GM23248 (cell line): ENCODE measurements around the gene PI4KA. TPM values are rescaled to one million over a fixed set of nuclear protein-coding genes. Genes with fewer than 3 reads are reported as not detected.
"Not testable (repeated sequence)": the region's sequence is repeated elsewhere in the genome, so short reads cannot be mapped to it uniquely, and the experiment has no call there.

Experiments used
- DNase-seq: peaks from one replicate; pipeline ENCODE4 v3.0.0-alpha.2; 2015
- H2AFZ ChIP-seq: fragments of 200-600 bp; sonication (generic); 2 replicates; pipeline ENCODE4 v1.6.1; 2016; ENCODE audit warnings: antibody characterized with exemption
- H3F3A ChIP-seq: fragments of 200-600 bp; sonication (generic); 2 replicates; pipeline ENCODE4 v1.6.1; 2016; ENCODE audit warnings: mild to moderate bottlenecking, antibody characterized with exemption, mixed run types; ENCODE audit not compliant: insufficient read depth
- H3K27ac ChIP-seq: fragments of 200-600 bp; sonication (generic); 2 replicates; pipeline ENCODE4 v1.5.1; 2016; ENCODE audit warnings: mild to moderate bottlenecking
- H3K27me3 ChIP-seq: fragments of 200-600 bp; sonication (generic); replicated peaks from 2 replicates; pipeline ENCODE4 v1.6.1; 2016; ENCODE audit warnings: mild to moderate bottlenecking; ENCODE audit not compliant: insufficient read depth
- H3K36me3 ChIP-seq: fragments of 200-600 bp; sonication (generic); 2 replicates; pipeline ENCODE4 v1.6.1; 2016; ENCODE audit warnings: low read depth, mild to moderate bottlenecking
- H3K4me1 ChIP-seq: fragments of 200-600 bp; sonication (generic); 2 replicates; pipeline ENCODE4 v1.6.1; 2016; ENCODE audit warnings: mild to moderate bottlenecking; ENCODE audit not compliant: insufficient read depth
- H3K4me2 ChIP-seq: fragments of 200-600 bp; sonication (generic); one replicate; pipeline ENCODE4 v1.6.1; 2016; ENCODE audit warnings: mild to moderate bottlenecking; ENCODE audit not compliant: unreplicated experiment
- H3K4me3 ChIP-seq: fragments of 200-600 bp; sonication (generic); 2 replicates; pipeline ENCODE4 v1.5.1; 2016; ENCODE audit warnings: mild to moderate bottlenecking
- H3K79me2 ChIP-seq: fragments of 200-600 bp; sonication (generic); 2 replicates; pipeline ENCODE4 v1.6.1; 2016; ENCODE audit warnings: mild to moderate bottlenecking; ENCODE audit not compliant: insufficient read depth
- H3K9ac ChIP-seq: fragments of 200-600 bp; sonication (generic); 2 replicates; pipeline ENCODE4 v1.6.1; 2016; ENCODE audit warnings: mild to moderate bottlenecking
- H3K9me2 ChIP-seq: fragments of 200-600 bp; sonication (generic); 2 replicates; pipeline ENCODE4 v1.6.1; 2016; ENCODE audit warnings: mixed run types, mild to moderate bottlenecking, moderate library complexity; ENCODE audit not compliant: insufficient read depth
- H3K9me3 ChIP-seq: fragments of 200-600 bp; sonication (generic); one replicate; pipeline ENCODE4 v1.6.1; 2017; ENCODE audit warnings: low read depth
- H4K20me1 ChIP-seq: fragments of 200-600 bp; sonication (generic); 2 replicates; pipeline ENCODE4 v1.6.0; 2016; ENCODE audit not compliant: insufficient read depth
- EZH2 ChIP-seq: fragments of 200-600 bp; sonication (generic); IDR thresholded peaks from 2 replicates; pipeline ENCODE4 v1.6.1; 2018; ENCODE audit warnings: antibody characterized with exemption, mild to moderate bottlenecking; ENCODE audit not compliant: insufficient read depth, poor library complexity, severe bottlenecking
- EZH2phosphoT487 ChIP-seq: fragments of 200-600 bp; sonication (generic); IDR thresholded peaks from 2 replicates; pipeline ENCODE4 v1.6.1; 2018; ENCODE audit warnings: antibody characterized with exemption, moderate library complexity, mild to moderate bottlenecking, low read depth; ENCODE audit not compliant: insufficient read depth
- WGBS, 2 experiments: methylation state at CpG; one replicate each; pipeline ENCODE4 v1.1.6; 2015 to 2017; ENCODE audit warnings: low lambda C conversion rate in 2 of 2, low coverage in 1 of 2; ENCODE audit errors: missing lambda C conversion rate in 2 of 2; 5-methylcytosine and 5-hydroxymethylcytosine counted together
- in situ Hi-C: fragments of 300-500 bp; cut with MboI; formaldehyde crosslinking; loops from 2 replicates; pipeline ENCODE4 v1.15.0; 2020
- polyA plus RNA-seq: library from polyadenylated mRNA; unstranded; fragments of >200 nt; fragmentation: Nextera tagmentation; extraction: Ambion mirVana; gene quantifications from 2 replicates; pipeline ENCODE4 v1.2.1, GENCODE V29; 2016
- total RNA-seq: library from RNA; depleted of rRNA; stranded (reverse); fragments of >200 nt; shearing (Covaris generic); gene quantifications from 2 replicates; pipeline ENCODE4 v1.2.3, GENCODE V29; 2014

PI4KA gene
- total and polyA plus RNA-seq, 2 experiments from 2014 or later = 31.1 to 34.5 TPM

- H3K36me3 ChIP-seq = peaks cover 14% of the 10 kb centered on the region; the same call in 1 of the 2 replicates
- 95 to 100% methylated on average over 1 of the region's 1 CpG for WGBS, 2 experiments
- no peak for DNase-seq
- no peaks in the 10 kb centered on the region for H3K79me2 ChIP-seq
- H4K20me1 ChIP-seq = no peaks in the 10 kb centered on the region
- H3K9me3 ChIP-seq = no peaks in the 10 kb centered on the region
- no peak overlapping the region for H3K9ac ChIP-seq
- H3F3A ChIP-seq = no peaks in the 10 kb centered on the region
- no peak overlapping the region for H3K4me2 ChIP-seq
- H3K9me2 ChIP-seq = no peaks in the 10 kb centered on the region
- H3K4me1 ChIP-seq = no peaks in the 10 kb centered on the region
- no peaks in the 10 kb centered on the region for H3K27me3 ChIP-seq
- no peak overlapping the region for H3K4me3 ChIP-seq
- in situ Hi-C loops = no loop called here
- no peak for TF ChIP-seq EZH2phosphoT487
- TF ChIP-seq EZH2 = no peak
- H3K27ac ChIP-seq = no peak overlapping the region
- no peak overlapping the region for H2AFZ ChIP-seq
These were observed 35.3 kb downstream of the PI4KA start for GRCh38 chr22:20823264-20823663.

GRCh38 chr22:20822240-20822639 is 36.4 kb downstream of the PI4KA start:
- H3K4me1 ChIP-seq = no peaks in the 10 kb centered on the region
- H3K9me3 ChIP-seq = no peaks in the 10 kb centered on the region
- H3K27ac ChIP-seq = no peak overlapping the region
- H3K9me2 ChIP-seq = no peaks in the 10 kb centered on the region
- H3K4me2 ChIP-seq = no peak overlapping the region
- no peaks in the 10 kb centered on the region for H3F3A ChIP-seq
- DNase-seq = no peak
- no peak overlapping the region for H3K9ac ChIP-seq
- no peaks in the 10 kb centered on the region for H3K27me3 ChIP-seq
- WGBS, 2 experiments = 96 to 100% methylated on average over 5 of the region's 5 CpGs
- in situ Hi-C loops = no loop called here
- H4K20me1 ChIP-seq = no peaks in the 10 kb centered on the region
- H3K4me3 ChIP-seq = no peak overlapping the region
- TF ChIP-seq EZH2 = no peak
- no peak for TF ChIP-seq EZH2phosphoT487
- H2AFZ ChIP-seq = no peak overlapping the region
- peaks cover 16% of the 10 kb centered on the region; the same call in 1 of the 2 replicates for H3K36me3 ChIP-seq
- no peaks in the 10 kb centered on the region for H3K79me2 ChIP-seq

GRCh38 chr22:20821717-20822239 is 36.8 kb downstream of the PI4KA start:
- H3K79me2 ChIP-seq, H3K4me2 ChIP-seq, H3K27ac ChIP-seq, H4K20me1 ChIP-seq, H3K9ac ChIP-seq, H3F3A ChIP-seq, DNase-seq, H3K4me3 ChIP-seq, H3K9me3 ChIP-seq, in situ Hi-C loops, H3K9me2 ChIP-seq, H2AFZ ChIP-seq, H3K4me1 ChIP-seq, H3K27me3 ChIP-seq: not testable (repeated sequence)
- WGBS, 2 experiments = 95 to 98% methylated on average over 8 of the region's 8 CpGs
- peaks cover 19% of the 10 kb centered on the region; the same call in 1 of the 2 replicates for H3K36me3 ChIP-seq

DNA sequence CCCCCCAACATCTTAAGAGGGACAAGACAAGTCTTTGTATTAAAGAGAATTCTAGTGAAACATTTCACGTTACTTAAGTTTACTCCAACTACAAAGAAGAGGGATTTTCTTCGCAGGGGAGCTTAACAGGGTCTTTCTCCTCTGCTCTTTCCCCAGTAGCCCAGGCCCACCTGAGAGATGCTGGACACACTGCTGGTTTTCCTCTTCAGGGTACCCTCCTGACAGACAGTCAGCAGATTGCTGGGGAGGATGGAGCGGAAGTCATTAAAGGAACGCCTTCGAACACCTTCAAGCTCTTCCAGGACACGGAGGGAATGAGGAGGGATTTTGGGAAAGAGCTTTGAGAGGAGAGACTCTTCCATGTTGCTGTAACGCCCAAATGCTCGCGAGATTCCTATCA is 39.1 kb downstream of the PI4KA start:
- WGBS, 2 experiments = 98 to 99% methylated on average over 9 of the region's 9 CpGs
- H3K27me3 ChIP-seq = no peaks in the 10 kb centered on the region

GRCh38 chr22:20818471-20818870 is 40.1 kb downstream of the PI4KA start:
- Histone ChIP-seq H3K4me3 (no peak overlapping the region), H3K4me2 (no peak overlapping the region), H3K36me3 (peaks cover 16% of the 10 kb centered on the region; the same call in 1 of the 2 replicates), H4K20me1 (no peaks in the 10 kb centered on the region), H3K4me1 (no peaks in the 10 kb centered on the region), H3K9me3 (no peaks in the 10 kb centered on the region), H3F3A (no peaks in the 10 kb centered on the region), H3K27ac (no peak overlapping the region), H3K79me2 (no peaks in the 10 kb centered on the region), H2AFZ (no peak overlapping the region), H3K9me2 (no peaks in the 10 kb centered on the region), H3K9ac (no peak overlapping the region), H3K27me3 (no peaks in the 10 kb centered on the region)
- WGBS, 2 experiments = 88 to 91% methylated on average over 3 of the region's 3 CpGs
- in situ Hi-C loops = no loop called here
- no peak for DNase-seq
- TF ChIP-seq EZH2 = no peak
- no peak for TF ChIP-seq EZH2phosphoT487

More for the DNA sequence above, 39.1 kb downstream of the PI4KA start:
- Histone ChIP-seq H3K4me3 (no peak overlapping the region), H4K20me1 (no peaks in the 10 kb centered on the region), H2AFZ (no peak overlapping the region), H3K27ac (no peak overlapping the region), H3K9ac (no peak overlapping the region), H3K4me2 (no peak overlapping the region), H3K36me3 (peaks cover 19% of the 10 kb centered on the region; the same call in 1 of the 2 replicates), H3K4me1 (no peaks in the 10 kb centered on the region), H3K9me2 (no peaks in the 10 kb centered on the region), H3K9me3 (no peaks in the 10 kb centered on the region), H3K79me2 (no peaks in the 10 kb centered on the region), H3F3A (no peaks in the 10 kb centered on the region)
- TF ChIP-seq EZH2 = no peak
- TF ChIP-seq EZH2phosphoT487 = no peak
- no peak for DNase-seq
- in situ Hi-C loops = no loop called here
